ENCODE measurements around the gene POMT2.

DNA sequence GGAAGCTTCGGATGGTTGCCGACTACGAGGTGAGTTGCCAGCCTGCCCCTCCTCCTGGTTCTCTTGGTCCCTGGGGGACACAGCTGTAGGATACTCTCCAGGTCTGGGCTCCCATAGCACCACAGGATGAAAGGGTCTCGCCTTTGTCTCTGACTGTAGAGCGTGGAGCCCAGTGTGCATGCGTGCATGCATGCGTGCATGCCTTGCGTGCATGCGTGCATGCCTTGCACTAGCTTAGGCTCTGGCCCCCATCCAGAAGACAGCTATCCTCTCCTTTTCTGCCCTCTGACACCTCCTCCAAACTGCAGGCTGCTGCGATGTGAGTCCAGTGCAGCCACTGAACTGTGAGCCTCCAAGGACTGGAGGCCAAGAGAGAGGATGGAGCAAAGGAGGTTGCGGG is 68.8 kb downstream of the POMT2 start:
- TF ChIP-seq, protein P1, sequence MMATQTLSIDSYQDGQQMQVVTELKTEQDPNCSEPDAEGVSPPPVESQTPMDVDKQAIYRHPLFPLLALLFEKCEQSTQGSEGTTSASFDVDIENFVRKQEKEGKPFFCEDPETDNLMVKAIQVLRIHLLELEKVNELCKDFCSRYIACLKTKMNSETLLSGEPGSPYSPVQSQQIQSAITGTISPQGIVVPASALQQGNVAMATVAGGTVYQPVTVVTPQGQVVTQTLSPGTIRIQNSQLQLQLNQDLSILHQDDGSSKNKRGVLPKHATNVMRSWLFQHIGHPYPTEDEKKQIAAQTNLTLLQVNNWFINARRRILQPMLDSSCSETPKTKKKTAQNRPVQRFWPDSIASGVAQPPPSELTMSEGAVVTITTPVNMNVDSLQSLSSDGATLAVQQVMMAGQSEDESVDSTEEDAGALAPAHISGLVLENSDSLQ (IDR thresholded peaks at IDR 0.05) = no peak
- TF ChIP-seq ARNT (IDR thresholded peaks at IDR 0.05) = no peak
- no peak for TF ChIP-seq SUZ12 (IDR thresholded peaks at IDR 0.05)

All from HEK293T (cell line).